Activated CD8-positive, alpha-beta memory T cell treated with anti-CD3 and anti-CD28 coated beads, Interleukin-2, amount 50 U/mL, for 1 hour (primary cell): ENCODE measurements around the gene GATA6.

Source experiments
- DNase-seq: peaks from one replicate; pipeline ENCODE4 v3.0.0-alpha.2; 2020; ENCODE audit errors: extremely low read depth

The GATA6 gene

GRCh38 chr18:22166069-22166950 lies 3.1 kb upstream of the GATA6 start:
- DNase-seq, result no peak

- no peak for DNase-seq
These were observed 2.3 kb upstream of the GATA6 start for GRCh38 chr18:22167091-22167470.

GRCh38 chr18:22167471-22168241 lies 1.7 kb upstream of the GATA6 start:
- no peak for DNase-seq

- no peak for DNase-seq
These were observed 948 bp upstream of the GATA6 start for GRCh38 chr18:22168360-22168921.

GRCh38 chr18:22169889-22170420 lies 566 bp downstream of the GATA6 start:
- DNase-seq, result no peak

- no peak for DNase-seq
These were observed 1.2 kb downstream of the GATA6 start for GRCh38 chr18:22170421-22171257.

- no peak for DNase-seq
These were observed 2.1 kb downstream of the GATA6 start for GRCh38 chr18:22171258-22172119.

GRCh38 chr18:22172120-22172582 lies 2.8 kb downstream of the GATA6 start:
- no peak for DNase-seq

GRCh38 chr18:22172594-22173049 lies 3.2 kb downstream of the GATA6 start:
- DNase-seq, result no peak

- no peak for DNase-seq
These were observed 4.0 kb downstream of the GATA6 start for GRCh38 chr18:22173221-22173927.

- no peak for DNase-seq
These were observed 4.5 kb downstream of the GATA6 start for GRCh38 chr18:22173928-22174301.

- no peak for DNase-seq
These were observed 5.2 kb downstream of the GATA6 start for GRCh38 chr18:22174341-22175145.

GRCh38 chr18:22175346-22175745 lies 6.0 kb downstream of the GATA6 start:
- no peak for DNase-seq

- no peak for DNase-seq
These were observed 7.3 kb downstream of the GATA6 start for GRCh38 chr18:22176420-22177326.

GRCh38 chr18:22177327-22177871 lies 8.0 kb downstream of the GATA6 start:
- no peak for DNase-seq

GRCh38 chr18:22179174-22179573 lies 9.8 kb downstream of the GATA6 start:
- DNase-seq, result no peak

- no peak for DNase-seq
These were observed 10.2 kb downstream of the GATA6 start for GRCh38 chr18:22179631-22180030.
